ENCODE results near the gene FLT3LG. TPM values are rescaled to one million over a fixed set of nuclear protein-coding genes. Genes with fewer than 3 reads are reported as not detected.

Gene FLT3LG
- polyA plus RNA-seq, 1 experiment = 7.7 TPM

- H3K27me3 ChIP-seq (ENCODE audit: control insufficient read depth, insufficient read depth, low read length) = peaks cover 75% of the 10 kb centered on the region
- ChIA-PET CTCF (interaction anchor here (0.6 to 2.3 kb wide), 2 partner anchors 15 to 20 kb away, joined by 3 to 6 read pairs; no protein-coding TSS in a partner anchor), POLR2A (no interaction called here)
- no peak for DNase-seq (ENCODE audit: low read depth)
- H3K36me3 ChIP-seq (ENCODE audit: control insufficient read depth, insufficient read depth, low read length) = no peaks in the 10 kb centered on the region
- TF ChIP-seq CTCF (IDR thresholded peaks at IDR 0.05; ENCODE audit: insufficient read depth, low read depth, low read length) = no peak
- no peak overlapping the region for H3K4me3 ChIP-seq (ENCODE audit: low read depth, low read length)
These were observed 46.0 kb upstream of the FLT3LG start for GRCh38 chr19:49427855-49428546.

- Histone ChIP-seq H3K27me3 (ENCODE audit: control insufficient read depth, insufficient read depth, low read length) (peaks cover 72% of the 10 kb centered on the region), H3K36me3 (ENCODE audit: control insufficient read depth, insufficient read depth, low read length) (no peaks in the 10 kb centered on the region), H3K4me3 (ENCODE audit: low read depth, low read length) (no peak overlapping the region)
- no peak for DNase-seq (ENCODE audit: low read depth)
- no peak for TF ChIP-seq CTCF (IDR thresholded peaks at IDR 0.05; ENCODE audit: insufficient read depth, low read depth, low read length)
- CTCF ChIA-PET = interaction anchor here (0.7 to 2.3 kb wide), 4 partner anchors 8 to 203 kb away, joined by 3 to 6 read pairs (median 3); no protein-coding TSS in a partner anchor
- POLR2A ChIA-PET = no interaction called here
These were observed 45.2 kb upstream of the FLT3LG start for GRCh38 chr19:49428547-49429451.

GRCh38 chr19:49430172-49430677 is 43.8 kb upstream of the FLT3LG start:
- Histone ChIP-seq H3K4me3 (ENCODE audit: low read depth, low read length) (no peak overlapping the region), H3K36me3 (ENCODE audit: control insufficient read depth, insufficient read depth, low read length) (no peaks in the 10 kb centered on the region), H3K27me3 (ENCODE audit: control insufficient read depth, insufficient read depth, low read length) (peaks cover 70% of the 10 kb centered on the region)
- ChIA-PET CTCF (interaction anchor here (1.6 kb wide), 1 partner anchor 10 kb away, joined by 3 read pairs; no protein-coding TSS in a partner anchor), POLR2A (interaction anchor here (0.6 kb wide), 1 partner anchor 32 kb away, joined by 3 read pairs; no protein-coding TSS in a partner anchor)
- TF ChIP-seq CTCF (IDR thresholded peaks at IDR 0.05; ENCODE audit: insufficient read depth, low read depth, low read length) = no peak
- no peak for DNase-seq (ENCODE audit: low read depth)

GRCh38 chr19:49430678-49431329 is 43.2 kb upstream of the FLT3LG start:
- peak; percentile 18; the same call in 1 of the 2 replicates for TF ChIP-seq CTCF (IDR thresholded peaks at IDR 0.05; ENCODE audit: insufficient read depth, low read depth, low read length)
- no peaks in the 10 kb centered on the region for H3K36me3 ChIP-seq (ENCODE audit: control insufficient read depth, insufficient read depth, low read length)
- no peak for DNase-seq (ENCODE audit: low read depth)
- CTCF ChIA-PET = interaction anchor here (0.8 to 1.6 kb wide), 2 partner anchors 10 to 12 kb away, joined by 3 read pairs; no protein-coding TSS in a partner anchor
- POLR2A ChIA-PET = no interaction called here
- no peak overlapping the region for H3K4me3 ChIP-seq (ENCODE audit: low read depth, low read length)
- peaks cover 66% of the 10 kb centered on the region for H3K27me3 ChIP-seq (ENCODE audit: control insufficient read depth, insufficient read depth, low read length)
